Natural killer cell (primary cell): Measurements from ENCODE around the gene LAGE3. TPM values are rescaled to one million over a fixed set of nuclear protein-coding genes. Genes with fewer than 3 reads are reported as not detected.
A peak's percentile ranks its signal among the peaks of the same experiment; 100 is the strongest.

Experiments used
- ATAC-seq, 3 donors: fragments of 150-1000 bp in 2 of 3; fragments of 200-7000 bp in 1 of 3; cut with Tn5 transposase; 1 replicate in 1 of 3; 2 replicates in 2 of 3; pipeline ENCODE4 v1.10.0; 2021; ENCODE audit warnings: mild to moderate bottlenecking in 2 of 3, moderate library complexity in 2 of 3
- DNase-seq, 2 donors: peaks; one replicate each; pipeline versions ENCODE4 v3.0.0 to v3.0.0-alpha.2; 2013 to 2021; ENCODE audit warnings: mixed read lengths in 1 of 2
- H3K27ac ChIP-seq: one replicate; pipeline ENCODE4 v1.5.1; 2013; ENCODE audit warnings: mild to moderate bottlenecking, low read length
- H3K27me3 ChIP-seq: one replicate; pipeline ENCODE4 v1.6.1; 2013; ENCODE audit warnings: low read length; ENCODE audit not compliant: control insufficient read depth, insufficient read depth
- H3K36me3 ChIP-seq: one replicate; pipeline ENCODE4 v1.6.1; 2013; ENCODE audit warnings: low read length; ENCODE audit not compliant: control insufficient read depth, insufficient read depth
- H3K4me1 ChIP-seq: one replicate; pipeline ENCODE4 v1.6.1; 2013; ENCODE audit warnings: low read length; ENCODE audit not compliant: control insufficient read depth, insufficient read depth
- H3K4me3 ChIP-seq: one replicate; pipeline ENCODE4 v1.5.1; 2013; ENCODE audit warnings: low read length
- H3K9me3 ChIP-seq: one replicate; pipeline ENCODE4 v1.6.1; 2013; ENCODE audit warnings: low read length; ENCODE audit not compliant: control insufficient read depth, insufficient read depth
- H3K27ac Mint-ChIP-seq, 2 donors: one replicate each; pipeline ENCODE4 v1.8.0; 2022; ENCODE audit warnings: mild to moderate bottlenecking in 2 of 2, mixed read lengths in 2 of 2, moderate library complexity in 1 of 2
- H3K27me3 Mint-ChIP-seq, 2 donors: one replicate each; pipeline ENCODE4 v1.8.0; 2022; ENCODE audit warnings: low read depth in 2 of 2, mixed read lengths in 2 of 2
- H3K36me3 Mint-ChIP-seq: one replicate; pipeline ENCODE4 v1.8.0; 2022; ENCODE audit warnings: mixed read lengths
- H3K4me1 Mint-ChIP-seq, 2 donors: one replicate each; pipeline ENCODE4 v1.8.0; 2022; ENCODE audit warnings: mixed read lengths in 2 of 2
- H3K4me3 Mint-ChIP-seq: one replicate; pipeline ENCODE4 v1.8.0; 2022; ENCODE audit warnings: mild to moderate bottlenecking, moderate library complexity, mixed read lengths
- H3K9me3 Mint-ChIP-seq, 2 donors: one replicate each; pipeline ENCODE4 v1.8.0; 2022; ENCODE audit warnings: mixed read lengths in 2 of 2
- WGBS: methylation state at CpG from one replicate; pipeline ENCODE4 v1.1.7; 2013; ENCODE audit warnings: missing lambda C conversion rate; ENCODE audit not compliant: insufficient coverage; 5-methylcytosine and 5-hydroxymethylcytosine counted together
- intact Hi-C: fragments of 100-400 bp; cut with micrococcal nuclease; formaldehyde crosslinking; loops from one replicate; pipeline ENCODE4 v1.14.2; 2022
- total RNA-seq, 4 donors: library from RNA; stranded (reverse); fragments of 120-200 nt in 1 of 4; gene quantifications; one replicate each; pipeline versions ENCODE4 v1.2.3 to v1.2.4, GENCODE V29; 2013 to 2022
- TF ChIP-seq, protein P1 (sequence below): fragments of 200-600 bp; IDR thresholded peaks from one replicate; pipeline ENCODE4 v1.8.0; 2022; ENCODE audit warnings: antibody characterized with exemption

LAGE3 gene
- total RNA-seq, 3 donors from 2014 or later (not counting 1 experiment from before 2014, with no cell fraction given), result 10.8 to 12.5 (median 10.9) TPM

GRCh38 chrX:154432210-154432609, 46.9 kb downstream of the LAGE3 start:
- Histone ChIP-seq H3K4me1 (peaks cover 42% of the 10 kb centered on the region), H3K9me3 (no peaks in the 10 kb centered on the region), H3K4me3 (no peak overlapping the region), H3K27me3 (no peaks in the 10 kb centered on the region), H3K36me3 (peaks cover 25% of the 10 kb centered on the region), H3K27ac (no peak overlapping the region)
- Mint-ChIP-seq H3K27ac (no peak overlapping the region), H3K9me3 (no peaks in the 10 kb centered on the region), H3K4me3 (no peak overlapping the region), H3K4me1 (peaks cover 25 to 28% of the 10 kb centered on the region in 2 donors), H3K27me3 (no peaks in the 10 kb centered on the region), H3K36me3 (no peaks in the 10 kb centered on the region)
- intact Hi-C loops, result no loop called here
- 94% methylated on average over 6 of the region's 8 CpGs for WGBS
- TF ChIP-seq, protein P1, sequence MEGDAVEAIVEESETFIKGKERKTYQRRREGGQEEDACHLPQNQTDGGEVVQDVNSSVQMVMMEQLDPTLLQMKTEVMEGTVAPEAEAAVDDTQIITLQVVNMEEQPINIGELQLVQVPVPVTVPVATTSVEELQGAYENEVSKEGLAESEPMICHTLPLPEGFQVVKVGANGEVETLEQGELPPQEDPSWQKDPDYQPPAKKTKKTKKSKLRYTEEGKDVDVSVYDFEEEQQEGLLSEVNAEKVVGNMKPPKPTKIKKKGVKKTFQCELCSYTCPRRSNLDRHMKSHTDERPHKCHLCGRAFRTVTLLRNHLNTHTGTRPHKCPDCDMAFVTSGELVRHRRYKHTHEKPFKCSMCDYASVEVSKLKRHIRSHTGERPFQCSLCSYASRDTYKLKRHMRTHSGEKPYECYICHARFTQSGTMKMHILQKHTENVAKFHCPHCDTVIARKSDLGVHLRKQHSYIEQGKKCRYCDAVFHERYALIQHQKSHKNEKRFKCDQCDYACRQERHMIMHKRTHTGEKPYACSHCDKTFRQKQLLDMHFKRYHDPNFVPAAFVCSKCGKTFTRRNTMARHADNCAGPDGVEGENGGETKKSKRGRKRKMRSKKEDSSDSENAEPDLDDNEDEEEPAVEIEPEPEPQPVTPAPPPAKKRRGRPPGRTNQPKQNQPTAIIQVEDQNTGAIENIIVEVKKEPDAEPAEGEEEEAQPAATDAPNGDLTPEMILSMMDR, result no peak
- ATAC-seq, result no peak
- no peak for DNase-seq

DNA sequence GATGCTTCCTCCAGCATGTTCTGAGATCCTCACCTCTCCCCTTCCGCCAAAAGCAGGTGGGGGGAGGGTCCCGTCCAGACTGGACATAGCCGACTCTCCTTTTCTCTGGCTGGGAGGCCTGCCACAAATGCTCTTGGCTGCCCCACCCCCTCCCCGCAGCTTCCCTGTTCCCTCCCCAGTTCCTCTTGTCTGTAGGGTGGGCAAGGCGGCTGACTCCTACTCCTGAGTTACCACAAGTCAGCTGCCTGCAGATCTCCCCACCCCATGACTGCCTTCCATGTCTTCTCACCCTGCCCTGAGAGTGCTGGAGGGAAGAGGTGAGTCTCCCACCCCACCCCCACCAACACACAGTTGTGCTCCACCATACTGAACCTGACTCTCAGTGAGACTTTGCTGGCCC, 47.7 kb downstream of the LAGE3 start:
- Mint-ChIP-seq H3K27me3 (no peaks in the 10 kb centered on the region), H3K4me3 (no peak overlapping the region), H3K36me3 (no peaks in the 10 kb centered on the region), H3K9me3 (no peaks in the 10 kb centered on the region), H3K4me1 (peaks cover 25 to 27% of the 10 kb centered on the region in 2 donors), H3K27ac (peak overlapping the region in 1 of 2 donors; percentile 63)
- intact Hi-C loops, result no loop called here
- Histone ChIP-seq H3K4me1 (peaks cover 40% of the 10 kb centered on the region), H3K27me3 (no peaks in the 10 kb centered on the region), H3K36me3 (peaks cover 25% of the 10 kb centered on the region), H3K9me3 (no peaks in the 10 kb centered on the region), H3K4me3 (no peak overlapping the region), H3K27ac (no peak overlapping the region)
- no peak for ATAC-seq
- TF ChIP-seq, protein P1, result no peak
- no peak for DNase-seq
- 68% methylated on average over 3 of the region's 5 CpGs for WGBS

GRCh38 chrX:154430916-154431315, 48.2 kb downstream of the LAGE3 start:
- ATAC-seq, result no peak
- Histone ChIP-seq H3K27me3 (no peaks in the 10 kb centered on the region), H3K27ac (peak overlapping the region; percentile 15), H3K36me3 (peaks cover 24% of the 10 kb centered on the region), H3K4me1 (peaks cover 37% of the 10 kb centered on the region), H3K4me3 (no peak overlapping the region), H3K9me3 (no peaks in the 10 kb centered on the region)
- Mint-ChIP-seq H3K36me3 (no peaks in the 10 kb centered on the region), H3K4me3 (no peak overlapping the region), H3K4me1 (peaks cover 23 to 25% of the 10 kb centered on the region in 2 donors), H3K27me3 (no peaks in the 10 kb centered on the region), H3K9me3 (no peaks in the 10 kb centered on the region), H3K27ac (peak overlapping the region in 1 of 2 donors; percentile 55)
- intact Hi-C loops, result no loop called here
- TF ChIP-seq, protein P1, result no peak
- 48% methylated on average over 7 of the region's 7 CpGs for WGBS
- no peak for DNase-seq

DNA sequence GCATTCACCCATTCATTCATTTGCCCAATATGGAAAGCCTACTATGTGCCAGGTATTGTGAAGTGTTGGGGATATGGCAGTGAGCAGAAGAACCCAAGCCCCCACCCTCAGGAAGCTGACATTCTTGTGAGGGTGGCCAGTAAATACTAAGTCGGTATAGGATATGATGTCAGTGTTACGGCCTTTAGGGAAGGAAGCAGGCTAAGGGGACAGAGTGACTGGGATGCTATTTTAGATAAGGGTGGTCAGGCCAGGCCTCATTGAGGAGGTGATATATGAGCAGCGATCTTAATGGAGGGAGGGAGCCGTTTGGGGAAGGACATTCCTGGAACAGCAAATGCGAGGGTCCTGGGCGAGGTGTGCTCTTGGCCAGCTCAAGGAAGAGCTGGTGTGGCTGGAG, 48.6 kb downstream of the LAGE3 start:
- peak overlapping the region; percentile 15 for H3K27ac ChIP-seq
- intact Hi-C loops, result no loop called here
- Mint-ChIP-seq H3K4me1 (peaks cover 22 to 25% of the 10 kb centered on the region in 2 donors), H3K4me3 (peak overlapping the region; percentile 22), H3K36me3 (no peaks in the 10 kb centered on the region), H3K27me3 (no peaks in the 10 kb centered on the region), H3K27ac (peak overlapping the region in 1 of 2 donors; percentile 55), H3K9me3 (no peaks in the 10 kb centered on the region)
- peaks cover 37% of the 10 kb centered on the region for H3K4me1 ChIP-seq
- no peaks in the 10 kb centered on the region for H3K9me3 ChIP-seq
- H3K4me3 ChIP-seq, result no peak overlapping the region
- H3K36me3 ChIP-seq, result peaks cover 20% of the 10 kb centered on the region
- no peaks in the 10 kb centered on the region for H3K27me3 ChIP-seq
- WGBS, result 58% methylated on average over 6 of the region's 6 CpGs
- DNase-seq, result no peak
- no peak for ATAC-seq
- TF ChIP-seq, protein P1, result no peak
